ENCODE measurements around the gene SPTLC2. TPM values are rescaled to one million over a fixed set of nuclear protein-coding genes. Genes with fewer than 3 reads are reported as not detected.

Gene SPTLC2
- total RNA-seq, 1 donor from 2014 or later = 63.6 TPM

- peaks cover 11% of the 10 kb centered on the region for H3K4me1 Mint-ChIP-seq (ENCODE audit: unreplicated experiment)
- H3K36me3 Mint-ChIP-seq (ENCODE audit: low read depth, unreplicated experiment) = peaks cover 34% of the 10 kb centered on the region
- peak overlapping the region; percentile 74 for H3K27ac Mint-ChIP-seq (ENCODE audit: unreplicated experiment)
- peak overlapping the region; percentile 10 for H3K4me3 Mint-ChIP-seq (ENCODE audit: unreplicated experiment)
- no peaks in the 10 kb centered on the region for H3K9me3 Mint-ChIP-seq (ENCODE audit: unreplicated experiment)
- H3K27me3 Mint-ChIP-seq (ENCODE audit: unreplicated experiment) = no peaks in the 10 kb centered on the region
- TF ChIP-seq CTCF (IDR thresholded peaks at IDR 0.05; ENCODE audit: unreplicated experiment) = no peak
- no peak for DNase-seq (ENCODE audit: low spot score)
Observed at GRCh38 chr14:77565289-77565993, 51.0 kb downstream of the SPTLC2 start.

GRCh38 chr14:77562681-77563080 is 53.8 kb downstream of the SPTLC2 start:
- no peak for DNase-seq (ENCODE audit: low spot score)
- Mint-ChIP-seq H3K27me3 (ENCODE audit: unreplicated experiment) (no peaks in the 10 kb centered on the region), H3K27ac (ENCODE audit: unreplicated experiment) (no peak overlapping the region), H3K36me3 (ENCODE audit: low read depth, unreplicated experiment) (peaks cover 30% of the 10 kb centered on the region), H3K4me1 (ENCODE audit: unreplicated experiment) (peaks cover 11% of the 10 kb centered on the region), H3K4me3 (ENCODE audit: unreplicated experiment) (no peak overlapping the region), H3K9me3 (ENCODE audit: unreplicated experiment) (no peaks in the 10 kb centered on the region)
- TF ChIP-seq CTCF (IDR thresholded peaks at IDR 0.05; ENCODE audit: unreplicated experiment) = no peak

DNA sequence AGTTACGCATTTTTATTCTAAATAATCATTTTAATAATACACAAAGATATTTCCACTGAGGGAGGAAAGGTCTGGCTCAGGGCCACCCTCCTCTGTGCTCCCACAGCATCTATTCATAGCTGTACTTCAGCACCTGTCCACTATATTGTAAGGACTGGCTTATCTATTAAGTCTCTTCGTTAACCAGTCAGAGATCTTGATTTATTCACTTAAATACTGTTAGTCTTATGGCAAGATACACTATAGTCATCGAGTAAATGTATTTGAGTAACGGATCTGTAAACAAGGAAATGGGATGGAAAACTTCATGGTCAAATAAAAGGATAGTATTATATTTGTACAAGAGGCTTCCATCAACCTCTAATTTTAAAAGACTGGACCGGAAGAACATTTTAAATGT is 54.6 kb downstream of the SPTLC2 start:
- Mint-ChIP-seq H3K4me1 (ENCODE audit: unreplicated experiment) (peaks cover 11% of the 10 kb centered on the region), H3K9me3 (ENCODE audit: unreplicated experiment) (no peaks in the 10 kb centered on the region), H3K27ac (ENCODE audit: unreplicated experiment) (no peak overlapping the region), H3K36me3 (ENCODE audit: low read depth, unreplicated experiment) (peaks cover 23% of the 10 kb centered on the region), H3K4me3 (ENCODE audit: unreplicated experiment) (no peak overlapping the region), H3K27me3 (ENCODE audit: unreplicated experiment) (no peaks in the 10 kb centered on the region)
- DNase-seq (ENCODE audit: low spot score) = no peak
- no peak for TF ChIP-seq CTCF (IDR thresholded peaks at IDR 0.05; ENCODE audit: unreplicated experiment)

- no peak for DNase-seq (ENCODE audit: low spot score)
- TF ChIP-seq CTCF (IDR thresholded peaks at IDR 0.05; ENCODE audit: unreplicated experiment) = no peak
- Mint-ChIP-seq H3K36me3 (ENCODE audit: low read depth, unreplicated experiment) (peaks cover 33% of the 10 kb centered on the region), H3K27ac (ENCODE audit: unreplicated experiment) (no peak overlapping the region), H3K9me3 (ENCODE audit: unreplicated experiment) (no peaks in the 10 kb centered on the region), H3K4me3 (ENCODE audit: unreplicated experiment) (no peak overlapping the region), H3K4me1 (ENCODE audit: unreplicated experiment) (no peaks in the 10 kb centered on the region), H3K27me3 (ENCODE audit: unreplicated experiment) (no peaks in the 10 kb centered on the region)
Observed at GRCh38 chr14:77559381-77559780, 57.1 kb downstream of the SPTLC2 start.

GRCh38 chr14:77557391-77557790 is 59.0 kb downstream of the SPTLC2 start:
- no peak for TF ChIP-seq CTCF (IDR thresholded peaks at IDR 0.05; ENCODE audit: unreplicated experiment)
- no peak for DNase-seq (ENCODE audit: low spot score)
- no peaks in the 10 kb centered on the region for H3K9me3 Mint-ChIP-seq (ENCODE audit: unreplicated experiment)
- no peak overlapping the region for H3K4me3 Mint-ChIP-seq (ENCODE audit: unreplicated experiment)
- H3K27me3 Mint-ChIP-seq (ENCODE audit: unreplicated experiment) = no peaks in the 10 kb centered on the region
- peaks cover 30% of the 10 kb centered on the region for H3K36me3 Mint-ChIP-seq (ENCODE audit: low read depth, unreplicated experiment)
- H3K27ac Mint-ChIP-seq (ENCODE audit: unreplicated experiment) = no peak overlapping the region
- no peaks in the 10 kb centered on the region for H3K4me1 Mint-ChIP-seq (ENCODE audit: unreplicated experiment)
